ENCODE results near the gene MYNN. TPM values are rescaled to one million over a fixed set of nuclear protein-coding genes. Genes with fewer than 3 reads are reported as not detected.

Gene MYNN
- total and polyA plus RNA-seq, 9 donors = 10.1 to 23.6 (median 19.1) TPM

- TF ChIP-seq POLR2A (IDR thresholded peaks at IDR 0.05) = peak; percentile 20
- TF ChIP-seq CTCF (IDR thresholded peaks at IDR 0.05) = no peak
- intact Hi-C loops (cut with DNase I) = loop anchor here in 1 of 4 donors (10.0 kb wide), 1 partner anchor 583 kb away; the partner anchor contains the start of gene SKIL
Measured at GRCh38 chr3:169771497-169772304, 1.5 kb upstream of the MYNN start.

GRCh38 chr3:169772305-169772896, 795 bp upstream of the MYNN start:
- Histone ChIP-seq H3K9me3 (no peaks in the 10 kb centered on the region), H3K27me3 (no peaks in the 10 kb centered on the region), H3K4me3 (peak overlapping the region; percentile 99), H3K27ac (peak overlapping the region; percentile 91 to 97), H3K4me1 (ENCODE audit: insufficient read depth) (peaks cover 4% of the 10 kb centered on the region), H3K36me3 (no peaks in the 10 kb centered on the region)
- TF ChIP-seq CTCF (IDR thresholded peaks at IDR 0.05) (no peak), POLR2A (IDR thresholded peaks at IDR 0.05) (no peak), EP300 (IDR thresholded peaks at IDR 0.05) (peak; percentile 44)
- WGBS, 3 donors = 0 to 1% (median 0%) methylated on average over 15 of the region's 15 CpGs
- intact Hi-C loops (cut with DNase I) = loop anchor here in 1 of 4 donors (10.0 kb wide), 1 partner anchor 582 kb away; the partner anchor contains the start of gene SKIL
- peak in 4 of 5 donors; percentile 78 to 84 (median 80) for DNase-seq

More at GRCh38 chr3:169771497-169772304, 1.5 kb upstream of the MYNN start:
- DNase-seq = peak; percentile 59 to 72 (median 69)
- peak overlapping the region; percentile 99 for H3K4me3 ChIP-seq
- H3K4me1 ChIP-seq (ENCODE audit: insufficient read depth) = peaks cover 4% of the 10 kb centered on the region
- H3K36me3 ChIP-seq = no peaks in the 10 kb centered on the region
- H3K27ac ChIP-seq = peak overlapping the region in 1 of 2 donors; percentile 97
- no peaks in the 10 kb centered on the region for H3K9me3 ChIP-seq
- 0 to 1% (median 0%) methylated on average over 27 of the region's 27 CpGs for WGBS, 3 donors
- H3K27me3 ChIP-seq = no peaks in the 10 kb centered on the region

- Histone ChIP-seq H3K27ac (no peak overlapping the region), H3K27me3 (no peaks in the 10 kb centered on the region), H3K9me3 (no peaks in the 10 kb centered on the region), H3K36me3 (no peaks in the 10 kb centered on the region), H3K4me1 (ENCODE audit: insufficient read depth) (peaks cover 4% of the 10 kb centered on the region), H3K4me3 (peak overlapping the region; percentile 99)
- WGBS, 3 donors = 51 to 57% (median 57%) methylated on average over 5 of the region's 5 CpGs
- DNase-seq = no peak
- intact Hi-C loops (cut with DNase I) = loop anchor here in 1 of 4 donors (10.0 kb wide), 1 partner anchor 581 kb away; the partner anchor contains the start of gene SKIL
- TF ChIP-seq CTCF (IDR thresholded peaks at IDR 0.05) (no peak), POLR2A (IDR thresholded peaks at IDR 0.05) (no peak), EP300 (IDR thresholded peaks at IDR 0.05) (no peak)
Measured at GRCh38 chr3:169774186-169774585, 990 bp downstream of the MYNN start.

GRCh38 chr3:169777822-169778221, 4.6 kb downstream of the MYNN start:
- DNase-seq = no peak
- H3K27me3 ChIP-seq = no peaks in the 10 kb centered on the region
- H3K27ac ChIP-seq = no peak overlapping the region
- no peak for TF ChIP-seq CTCF (IDR thresholded peaks at IDR 0.05)
- TF ChIP-seq EP300 (IDR thresholded peaks at IDR 0.05) = no peak
- no peak for TF ChIP-seq POLR2A (IDR thresholded peaks at IDR 0.05)
- WGBS, 3 donors = 68 to 83% (median 72%) methylated on average over 4 of the region's 4 CpGs
- H3K4me1 ChIP-seq (ENCODE audit: insufficient read depth) = peaks cover 4% of the 10 kb centered on the region
- no peaks in the 10 kb centered on the region for H3K36me3 ChIP-seq
- H3K9me3 ChIP-seq = no peaks in the 10 kb centered on the region
- H3K4me3 ChIP-seq = no peak overlapping the region
- intact Hi-C loops (cut with DNase I) = loop anchor here in 1 of 4 donors (10.0 kb wide), 1 partner anchor 577 kb away; the partner anchor contains the start of gene SKIL
